Stimulated activated CD4-positive, alpha-beta T cell treated with anti-CD3 and anti-CD28 coated beads, Interleukin-1b, Interleukin-23, amount 100 ng/mL, for 48 hours (primary cell): Measurements from ENCODE around the gene SAMD13.
A peak's percentile ranks its signal among the peaks of the same experiment; 100 is the strongest.
"Not testable (repeated sequence)": the region's sequence is repeated elsewhere in the genome, so short reads cannot be mapped to it uniquely, and the experiment has no call there.

Source experiments
- DNase-seq: peaks from one replicate; pipeline ENCODE4 v3.0.0-alpha.2; 2020

The SAMD13 gene

GRCh38 chr1:84287389-84287788, 14.1 kb upstream of the SAMD13 start:
- not testable (repeated sequence) for DNase-seq

GRCh38 chr1:84289169-84289785, 12.2 kb upstream of the SAMD13 start:
- no peak for DNase-seq

GRCh38 chr1:84291882-84292655, 9.4 kb upstream of the SAMD13 start:
- no peak for DNase-seq

GRCh38 chr1:84293766-84294165, 7.7 kb upstream of the SAMD13 start:
- DNase-seq: no peak

GRCh38 chr1:84294751-84295150, 6.8 kb upstream of the SAMD13 start:
- DNase-seq: no peak

GRCh38 chr1:84297546-84298244, 3.8 kb upstream of the SAMD13 start:
- no peak for DNase-seq

- peak; percentile 32 for DNase-seq
Observed at GRCh38 chr1:84298328-84298683, 3.2 kb upstream of the SAMD13 start.

GRCh38 chr1:84298684-84299535, 2.6 kb upstream of the SAMD13 start:
- peak; percentile 4 for DNase-seq

- DNase-seq: no peak
Observed at GRCh38 chr1:84299536-84300170, 1.9 kb upstream of the SAMD13 start.

- DNase-seq: no peak
Observed at GRCh38 chr1:84300501-84300900, 1.0 kb upstream of the SAMD13 start.

- no peak for DNase-seq
Observed at GRCh38 chr1:84301785-84302385, 377 bp downstream of the SAMD13 start.

GRCh38 chr1:84303314-84303830, 1.9 kb downstream of the SAMD13 start:
- DNase-seq: no peak

GRCh38 chr1:84307398-84307797, 5.9 kb downstream of the SAMD13 start:
- DNase-seq: no peak

- no peak for DNase-seq
Observed at GRCh38 chr1:84311296-84311695, 9.8 kb downstream of the SAMD13 start.

GRCh38 chr1:84319662-84320061, 18.2 kb downstream of the SAMD13 start:
- DNase-seq: no peak

- no peak for DNase-seq
Observed at GRCh38 chr1:84327830-84328229, 26.3 kb downstream of the SAMD13 start.

- DNase-seq: no peak
Observed at GRCh38 chr1:84330125-84330984, 28.8 kb downstream of the SAMD13 start.

- DNase-seq: no peak
Observed at GRCh38 chr1:84339503-84339902, 38.0 kb downstream of the SAMD13 start.

- DNase-seq: no peak
Observed at GRCh38 chr1:84344286-84344685, 42.8 kb downstream of the SAMD13 start.

GRCh38 chr1:84345220-84345619, 43.7 kb downstream of the SAMD13 start:
- DNase-seq: no peak
